GM18520 (cell line): ENCODE data around the gene PLEKHG3.

Experiments
- ATAC-seq: cut with Tn5 transposase; IDR thresholded peaks from one replicate; pipeline ENCODE4 v1.9.1; 2021; ENCODE audit not compliant: unreplicated experiment

PLEKHG3 gene

DNA sequence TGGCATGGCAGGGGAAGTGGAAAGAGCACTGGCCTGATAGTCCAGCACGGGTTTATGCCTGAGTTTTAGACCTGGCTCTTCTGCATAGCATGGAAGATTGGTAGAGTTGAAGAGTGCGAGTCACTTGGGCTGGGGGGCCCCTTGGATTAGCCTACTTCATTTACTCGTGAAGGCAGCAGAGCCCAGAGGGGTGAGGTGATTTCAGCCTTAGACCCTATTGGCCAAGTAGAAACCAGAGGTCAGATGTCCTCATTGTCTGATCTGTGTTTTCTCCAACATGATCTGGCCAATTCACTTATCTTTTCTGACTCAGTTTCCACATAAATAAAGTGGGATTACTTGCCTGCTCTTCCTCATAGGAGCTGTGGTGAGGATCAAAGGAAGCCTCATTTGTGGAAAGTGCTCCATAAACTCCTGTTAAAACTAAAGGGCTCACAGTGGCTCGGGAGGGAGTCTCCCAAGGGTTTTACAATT is 1.9 kb downstream of the PLEKHG3 start:
- ATAC-seq = no peak

- no peak for ATAC-seq
Measured at GRCh38 chr14:64706593-64707193, 2.5 kb downstream of the PLEKHG3 start.

DNA sequence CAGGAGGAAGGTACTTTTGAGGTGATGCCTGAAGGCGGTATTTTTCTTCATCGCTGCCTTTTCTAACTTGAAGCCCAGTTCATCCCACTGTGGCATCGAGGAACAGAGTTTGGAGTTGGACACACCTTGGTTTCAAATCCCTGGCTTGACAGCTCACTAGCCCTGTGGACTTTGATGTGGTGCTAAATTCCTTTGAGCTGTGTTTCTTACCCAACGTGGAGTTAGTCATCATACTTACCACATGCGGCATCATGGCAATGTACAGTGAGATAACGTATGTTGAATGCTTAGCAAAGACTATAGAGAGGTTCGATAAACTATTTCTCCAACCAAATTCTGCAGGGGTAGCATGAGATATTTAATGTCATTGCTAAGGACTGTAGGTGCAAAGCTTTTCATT is 3.4 kb downstream of the PLEKHG3 start:
- no peak for ATAC-seq

- no peak for ATAC-seq
Measured at GRCh38 chr14:64708148-64709004, 4.2 kb downstream of the PLEKHG3 start.

DNA sequence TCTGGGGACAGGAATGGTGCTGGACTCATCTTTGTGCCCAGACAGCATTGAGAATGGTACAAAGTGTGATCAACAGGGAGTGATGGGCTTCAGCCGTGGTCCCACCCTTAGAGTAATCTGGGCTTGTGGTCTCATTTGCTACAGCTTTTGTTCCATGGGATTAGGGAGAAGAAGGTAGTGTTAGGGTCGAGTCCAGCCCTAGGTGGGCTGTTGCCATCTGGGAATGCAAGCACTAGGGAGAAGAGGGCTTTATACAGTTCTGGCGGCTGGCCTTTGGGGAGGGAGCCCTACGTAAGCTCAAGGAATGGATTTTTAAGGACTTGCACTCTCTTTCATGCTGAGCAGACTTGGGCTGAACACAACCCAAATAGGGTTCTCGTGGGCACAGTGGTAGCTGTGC is 4.9 kb downstream of the PLEKHG3 start:
- ATAC-seq = no peak

- ATAC-seq = no peak
Measured at GRCh38 chr14:64711039-64711438, 6.8 kb downstream of the PLEKHG3 start.

GRCh38 chr14:64713677-64714076 is 9.5 kb downstream of the PLEKHG3 start:
- no peak for ATAC-seq

- no peak for ATAC-seq
Measured at GRCh38 chr14:64714432-64715025, 10.3 kb downstream of the PLEKHG3 start.

DNA sequence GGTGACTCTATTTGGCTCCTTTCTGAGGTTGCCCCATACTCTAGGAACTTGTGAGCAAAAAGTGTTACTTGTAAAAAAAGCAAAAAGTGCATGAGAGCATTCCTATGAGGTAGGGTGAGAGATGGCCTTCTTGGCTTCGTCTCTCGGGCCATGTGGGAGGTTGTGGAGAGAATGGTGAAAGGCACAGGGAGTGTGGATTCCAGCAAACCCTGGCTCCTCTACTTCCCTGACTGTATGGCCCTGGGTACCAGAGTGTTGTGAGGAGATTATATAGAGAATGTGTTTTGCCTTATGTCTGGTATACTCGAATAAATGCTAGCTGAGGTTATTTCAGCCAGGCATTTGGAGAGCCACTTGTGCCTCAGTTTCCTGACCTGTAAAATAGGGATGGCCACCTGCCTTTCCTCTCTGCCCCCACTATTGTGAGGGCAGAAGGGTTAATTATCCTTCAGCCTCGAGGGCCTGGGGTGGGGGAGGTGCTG is 11.0 kb downstream of the PLEKHG3 start:
- no peak for ATAC-seq

DNA sequence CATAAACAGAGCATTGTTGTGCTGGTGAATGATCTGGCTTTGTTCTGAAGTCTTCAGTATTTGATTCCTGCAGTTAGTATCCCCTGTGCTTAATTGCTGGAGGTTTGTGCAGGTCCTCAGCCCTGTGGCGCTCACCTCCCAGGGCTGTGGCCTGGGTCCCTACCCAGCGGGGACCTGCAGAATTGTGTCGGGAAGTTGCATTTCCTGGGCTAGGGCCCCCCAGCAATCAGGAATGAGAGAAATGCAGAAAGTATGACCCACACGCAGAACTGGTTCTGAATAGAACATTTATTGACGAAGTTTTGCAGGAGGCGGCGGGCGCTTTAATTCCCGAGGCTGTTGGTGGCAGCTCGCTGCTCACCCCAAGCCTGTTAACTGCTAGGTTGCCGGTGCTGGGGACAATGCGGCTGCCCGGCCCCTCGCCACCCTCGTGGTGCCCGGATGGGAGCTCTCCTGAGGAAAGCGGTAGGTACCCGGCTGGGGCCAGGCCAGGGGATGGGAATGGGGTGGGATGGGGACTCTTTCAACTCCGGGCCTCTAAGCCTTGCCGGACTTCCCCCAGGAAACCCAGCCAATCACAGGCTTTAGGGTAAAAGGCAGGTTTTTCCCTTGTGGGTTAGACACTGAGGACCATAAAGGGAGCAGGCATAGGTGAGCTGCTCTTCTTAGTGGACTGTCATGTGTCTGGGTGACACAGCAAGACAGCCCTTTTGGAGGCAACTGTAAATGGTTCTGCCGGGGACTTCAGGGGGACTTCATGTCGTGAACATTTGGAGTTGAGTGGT is 11.6 kb downstream of the PLEKHG3 start:
- ATAC-seq = no peak

- ATAC-seq = no peak
Measured at GRCh38 chr14:64717870-64718269, 13.6 kb downstream of the PLEKHG3 start.

GRCh38 chr14:64718762-64719161 is 14.5 kb downstream of the PLEKHG3 start:
- ATAC-seq = no peak

- no peak for ATAC-seq
Measured at GRCh38 chr14:64719601-64720000, 15.4 kb downstream of the PLEKHG3 start.

DNA sequence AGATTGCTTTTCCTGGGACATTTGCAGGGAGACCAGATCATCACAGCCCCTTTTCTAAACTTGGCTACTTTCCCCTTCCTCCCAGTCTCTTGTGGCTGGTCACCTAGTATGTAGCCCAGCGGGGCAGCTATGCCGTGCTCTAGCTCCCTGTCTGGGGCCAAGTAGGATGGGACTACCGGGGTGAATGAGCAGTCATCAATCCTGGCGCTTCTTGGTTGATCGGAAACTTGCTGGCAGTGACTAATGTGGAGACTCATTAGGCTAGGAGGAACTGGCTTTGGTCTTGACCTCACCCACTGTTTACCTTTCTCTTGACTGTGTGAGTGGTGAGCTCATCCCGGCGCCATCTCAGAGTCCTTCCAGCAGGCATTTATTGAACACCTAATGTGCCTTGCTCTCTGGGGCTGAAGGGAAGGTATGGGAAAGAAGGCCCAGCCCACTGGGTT is 15.9 kb downstream of the PLEKHG3 start:
- no peak for ATAC-seq

GRCh38 chr14:64721391-64721791 is 17.2 kb downstream of the PLEKHG3 start:
- ATAC-seq = no peak

DNA sequence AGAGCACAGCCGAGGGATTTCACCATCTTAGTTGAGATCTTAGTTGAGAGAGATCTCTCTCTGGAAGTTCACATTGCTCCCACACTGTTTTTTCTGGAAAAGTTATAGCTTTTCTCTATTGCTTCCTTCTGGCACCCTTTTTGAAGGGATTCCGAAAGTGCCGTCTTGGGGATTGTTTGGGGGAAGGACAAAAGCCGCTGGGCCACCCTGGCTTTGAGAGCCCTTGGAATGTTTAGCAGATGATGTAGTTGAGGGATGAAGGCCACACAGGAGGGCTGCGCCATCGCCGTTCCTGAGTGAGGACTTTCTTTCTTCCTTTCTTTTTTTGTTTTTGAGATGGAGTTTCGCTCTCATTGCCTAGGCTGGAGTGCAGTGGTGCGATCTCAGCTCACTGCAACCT is 17.7 kb downstream of the PLEKHG3 start:
- no peak for ATAC-seq

DNA sequence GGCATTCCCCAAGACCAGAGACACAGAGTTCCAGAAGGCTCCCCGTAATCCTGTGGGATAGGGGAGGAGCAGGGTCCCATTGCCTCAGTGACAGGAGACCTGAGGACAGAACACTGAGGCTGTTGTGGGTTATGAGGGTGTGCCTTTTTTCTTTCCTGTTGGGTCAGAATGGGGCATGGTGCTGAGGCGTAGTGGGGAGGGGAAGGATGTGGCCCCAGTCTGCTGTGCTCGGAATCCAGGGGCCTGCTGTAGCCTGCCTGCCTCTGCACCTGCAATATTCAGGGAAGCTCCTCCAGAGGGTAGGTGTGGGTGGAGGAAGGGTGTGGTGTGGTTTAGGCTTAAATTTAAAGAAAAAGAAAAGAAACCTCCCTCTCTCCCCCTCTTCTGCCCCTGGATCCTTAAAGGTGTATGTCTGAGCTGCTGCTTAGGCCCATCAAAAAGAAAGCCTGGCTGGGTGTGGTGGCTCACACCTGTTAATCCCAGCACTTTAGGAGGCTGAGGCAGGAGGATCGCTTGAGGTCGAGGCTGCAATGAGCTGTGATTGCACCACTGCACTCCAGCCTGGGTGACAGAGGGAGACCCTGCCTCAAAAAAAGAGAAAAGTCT is 18.7 kb downstream of the PLEKHG3 start:
- no peak for ATAC-seq

GRCh38 chr14:64723691-64724577 is 19.7 kb downstream of the PLEKHG3 start:
- no peak for ATAC-seq

DNA sequence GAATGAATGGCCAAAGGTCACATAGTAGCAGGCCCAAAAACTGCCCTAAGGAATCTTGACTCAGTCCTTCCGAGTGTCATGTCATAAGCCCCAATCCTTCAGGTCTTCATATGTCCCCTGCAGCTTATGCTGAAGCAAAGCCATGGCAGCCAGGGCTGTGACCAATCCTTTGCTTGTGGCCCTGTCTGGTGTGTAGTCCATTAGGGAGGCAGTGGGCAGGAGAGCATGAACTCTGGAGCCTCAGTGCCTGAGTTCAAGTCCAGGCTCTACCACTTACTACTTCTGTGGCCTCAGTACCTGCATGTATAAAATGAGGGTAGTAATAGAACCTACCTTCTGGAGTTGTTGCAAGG is 20.3 kb downstream of the PLEKHG3 start:
- no peak for ATAC-seq
